A673 (cell line): ENCODE data around the gene CRADD.

ENCODE experiments used
- CTCF ChIP-seq: fragments of 300-800, 200-600 bp; sonication (generic); conservative IDR thresholded peaks from 2 replicates; pipeline ENCODE4 v1.5.1; 2017; ENCODE audit warnings: low read depth, mild to moderate bottlenecking, antibody characterized with exemption, low read length, moderate library complexity, mixed read lengths
- EZH2 ChIP-seq: fragments of 200-600 bp; sonication (generic); IDR thresholded peaks from 2 replicates; pipeline ENCODE4 v1.6.1; 2017; ENCODE audit warnings: borderline replicate concordance, low read depth, mild to moderate bottlenecking, mixed read lengths, antibody characterized with exemption, low read length; ENCODE audit not compliant: poor library complexity, severe bottlenecking

- TF ChIP-seq CTCF (no peak), EZH2 (no peak)
Measured at GRCh38 chr12:93938317-93938716, 261.1 kb downstream of the CRADD start.
